Lower leg skin (tissue), 4 donors: ENCODE results near the gene DEPDC1. TPM values are rescaled to one million over a fixed set of nuclear protein-coding genes. Genes with fewer than 3 reads are reported as not detected.

Experiments used
- DNase-seq, 2 donors: peaks; one replicate each; pipeline ENCODE4 v3.0.0-alpha.2; 2019; ENCODE audit warnings: low spot score in 2 of 2
- H3K4me3 ChIP-seq: fragments of 200-600 bp; sonication (generic); 2 replicates; pipeline ENCODE4 v1.5.1; 2017; ENCODE audit warnings: mild to moderate bottlenecking, low read depth; ENCODE audit not compliant: poor library complexity, severe bottlenecking
- CTCF ChIP-seq, 3 donors: fragments of 450-650 bp; IDR thresholded peaks; one replicate each; pipeline ENCODE4 v1.5.1; 2016; ENCODE audit warnings: antibody characterized with exemption in 3 of 3, mild to moderate bottlenecking in 3 of 3, moderate library complexity in 2 of 3
- POLR2A ChIP-seq, 2 donors: fragments of 450-650 bp; IDR thresholded peaks; one replicate each; pipeline ENCODE4 v1.6.1; 2016 to 2017; ENCODE audit warnings: antibody characterized with exemption in 2 of 2, mild to moderate bottlenecking in 1 of 2, moderate library complexity in 1 of 2
- WGBS, 2 donors: methylation state at CpG; one replicate each; pipeline ENCODE4 v1.1.5; 2018; 5-methylcytosine and 5-hydroxymethylcytosine counted together
- intact Hi-C: fragments of 100-400 bp; cut with DNase I; formaldehyde crosslinking; loops from one replicate; pipeline ENCODE4 v1.15.0; 2023; ENCODE audit warnings: low total_unique reads
- total RNA-seq, 4 donors: library from RNA; depleted of rRNA; stranded (reverse); fragments of >200 nt; gene quantifications; one replicate each; pipeline ENCODE4 v1.1.0, GENCODE V29; 2016

Gene DEPDC1
- total RNA-seq, 4 donors from 2014 or later, result 1.3 to 6.5 (median 2.0) TPM

GRCh38 chr1:68525781-68526180 lies 28.9 kb upstream of the DEPDC1 start:
- whole genome bisulfite sequencing, 2 donors, result 54 to 60% methylated on average over 2 of the region's 2 CpGs
- no peak for DNase-seq
- H3K4me3 ChIP-seq, result no peak overlapping the region
- no peak for TF ChIP-seq CTCF (IDR thresholded peaks at IDR 0.05)
- TF ChIP-seq POLR2A (IDR thresholded peaks at IDR 0.05), result no peak
- intact Hi-C loops, result no loop called here

GRCh38 chr1:68521286-68521685 lies 24.4 kb upstream of the DEPDC1 start:
- no peak for DNase-seq
- intact Hi-C loops, result no loop called here
- H3K4me3 ChIP-seq, result no peak overlapping the region
- TF ChIP-seq POLR2A (IDR thresholded peaks at IDR 0.05) (no peak), CTCF (IDR thresholded peaks at IDR 0.05) (no peak)

- H3K4me3 ChIP-seq, result no peak overlapping the region
- TF ChIP-seq POLR2A (IDR thresholded peaks at IDR 0.05), result no peak
- no peak for TF ChIP-seq CTCF (IDR thresholded peaks at IDR 0.05)
- DNase-seq, result no peak
- WGBS, 2 donors, result 29 to 35% methylated on average over 2 of the region's 2 CpGs
- intact Hi-C loops, result no loop called here
Observed at GRCh38 chr1:68516066-68516465, 19.2 kb upstream of the DEPDC1 start.

GRCh38 chr1:68511254-68511653 lies 14.4 kb upstream of the DEPDC1 start:
- WGBS, 2 donors, result 90 to 94% methylated on average over 2 of the region's 2 CpGs
- intact Hi-C loops, result no loop called here
- no peak for DNase-seq
- no peak for TF ChIP-seq POLR2A (IDR thresholded peaks at IDR 0.05)
- TF ChIP-seq CTCF (IDR thresholded peaks at IDR 0.05), result no peak
- no peak overlapping the region for H3K4me3 ChIP-seq

GRCh38 chr1:68506386-68506785 lies 9.5 kb upstream of the DEPDC1 start:
- intact Hi-C loops, result no loop called here
- no peak overlapping the region for H3K4me3 ChIP-seq
- TF ChIP-seq POLR2A (IDR thresholded peaks at IDR 0.05) (no peak), CTCF (IDR thresholded peaks at IDR 0.05) (no peak)
- WGBS, 2 donors, result 95 to 99% methylated on average over 3 of the region's 3 CpGs
- no peak for DNase-seq

GRCh38 chr1:68503085-68503484 lies 6.2 kb upstream of the DEPDC1 start:
- TF ChIP-seq POLR2A (IDR thresholded peaks at IDR 0.05) (no peak), CTCF (IDR thresholded peaks at IDR 0.05) (no peak)
- H3K4me3 ChIP-seq, result no peak overlapping the region
- intact Hi-C loops, result no loop called here
- DNase-seq, result no peak
